GM10266 (cell line): ENCODE data around the gene ALPK3.

Experiments used
- DNase-seq: peaks from one replicate; pipeline ENCODE4 v3.0.0; 2012; ENCODE audit errors: extremely low spot score
- CTCF ChIP-seq: IDR thresholded peaks from 2 replicates; pipeline ENCODE4 v1.5.1; 2012; ENCODE audit warnings: mild to moderate bottlenecking, low read depth; ENCODE audit not compliant: control insufficient read depth, insufficient read depth; ENCODE audit errors: missing control alignments

Gene ALPK3

DNA sequence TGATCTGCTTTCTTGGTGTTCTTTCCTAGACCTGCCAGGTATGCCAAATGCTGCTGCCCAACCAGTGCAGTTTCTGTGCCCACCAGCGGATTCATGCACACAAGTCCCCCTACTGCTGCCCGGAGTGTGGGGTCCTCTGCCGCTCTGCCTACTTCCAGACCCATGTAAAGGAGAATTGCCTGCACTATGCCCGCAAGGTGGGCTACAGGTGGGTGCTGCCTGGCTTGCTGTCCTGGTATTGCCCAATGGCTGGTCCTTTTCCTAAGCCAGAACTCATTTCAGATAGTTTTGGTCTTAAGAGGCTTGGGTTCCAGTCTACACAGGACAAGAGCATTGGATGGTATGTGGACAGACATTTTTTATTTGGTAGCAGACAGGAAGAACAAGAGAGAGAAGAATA, 26.5 kb upstream of the ALPK3 start:
- no peak for DNase-seq
- TF ChIP-seq CTCF, result no peak

GRCh38 chr15:84791763-84792162, 25.4 kb upstream of the ALPK3 start:
- no peak for DNase-seq
- TF ChIP-seq CTCF, result no peak

- no peak for TF ChIP-seq CTCF
- no peak for DNase-seq
Measured at GRCh38 chr15:84793431-84794161, 23.6 kb upstream of the ALPK3 start.

DNA sequence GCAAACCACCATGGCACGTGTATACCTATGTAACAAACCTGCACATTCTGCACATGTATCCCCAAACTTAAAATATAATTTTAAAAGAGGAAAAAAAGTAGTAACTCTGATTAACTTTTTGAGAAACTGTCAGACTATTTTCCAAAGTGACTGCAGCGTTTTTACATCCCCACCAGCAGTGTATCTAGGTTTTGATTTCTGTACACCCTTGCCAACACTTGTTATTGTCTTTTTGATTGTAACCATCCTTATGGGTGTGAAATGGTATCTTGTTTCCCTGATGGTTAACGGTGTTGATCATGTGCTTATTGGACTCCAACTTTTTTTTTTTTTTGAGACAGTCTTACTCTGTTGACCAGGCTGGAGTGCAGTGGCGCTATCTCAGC, 23.0 kb upstream of the ALPK3 start:
- no peak for TF ChIP-seq CTCF
- no peak for DNase-seq

DNA sequence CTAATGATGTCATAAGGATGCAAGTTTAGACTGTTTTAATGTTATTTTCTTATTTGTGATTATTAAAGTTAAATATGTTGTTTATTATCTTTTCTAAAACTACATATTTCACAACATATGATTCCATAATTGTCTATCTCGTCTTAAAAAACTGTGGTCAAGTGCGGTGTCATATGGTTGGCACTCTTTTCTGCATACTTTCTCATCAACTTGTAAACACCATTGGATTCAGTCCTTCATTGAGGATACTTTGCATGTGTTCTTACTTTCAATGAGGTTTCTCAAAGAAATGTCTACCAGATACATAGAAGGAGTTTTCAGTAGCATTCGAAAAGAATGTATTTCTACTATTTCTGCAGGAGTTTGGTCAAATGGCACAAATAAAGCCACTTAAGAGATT, 22.0 kb upstream of the ALPK3 start:
- TF ChIP-seq CTCF, result no peak
- DNase-seq, result no peak

DNA sequence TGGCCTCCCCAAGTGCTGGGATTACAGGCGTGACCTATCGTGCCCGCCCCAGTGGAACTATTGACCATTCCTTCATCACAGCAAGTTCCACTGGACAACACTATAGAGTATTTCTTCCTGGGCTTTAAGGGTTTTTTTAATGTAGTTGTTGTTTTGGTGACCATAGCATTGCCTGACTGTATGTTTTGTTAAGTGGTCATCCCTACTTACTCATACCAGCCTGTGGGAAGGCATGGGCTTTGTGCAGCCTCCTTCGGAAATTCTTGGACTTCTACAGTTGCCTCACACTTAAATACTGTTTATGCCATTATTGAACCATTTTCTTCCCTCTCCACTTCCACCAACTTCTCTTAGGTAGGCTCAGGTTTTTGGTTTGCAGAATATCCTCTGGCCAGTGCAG, 19.9 kb upstream of the ALPK3 start:
- no peak for DNase-seq
- no peak for TF ChIP-seq CTCF

DNA sequence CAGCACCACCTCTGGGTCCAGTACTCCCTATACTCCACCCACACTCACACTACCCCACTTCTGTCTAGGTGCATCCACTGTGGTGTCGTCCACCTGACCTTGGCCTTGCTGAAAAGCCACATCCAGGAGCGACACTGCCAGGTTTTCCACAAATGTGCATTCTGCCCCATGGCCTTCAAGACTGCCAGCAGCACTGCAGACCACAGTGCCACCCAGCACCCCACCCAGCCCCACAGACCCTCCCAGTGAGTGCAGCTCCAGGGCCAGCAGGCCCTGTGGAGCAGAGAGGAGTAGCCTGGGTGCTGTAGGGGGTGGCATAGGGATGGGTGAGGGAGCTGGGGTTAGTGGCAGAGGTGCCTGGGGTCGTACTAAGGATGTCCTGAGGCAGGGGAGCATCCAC, 19.4 kb upstream of the ALPK3 start:
- no peak for DNase-seq

More for the DNA sequence above, 19.4 kb upstream of the ALPK3 start:
- no peak for TF ChIP-seq CTCF
